Progenitor cell of endocrine pancreas (in vitro differentiated cells): Measurements from ENCODE around the gene CCDC185. TPM values are rescaled to one million over a fixed set of nuclear protein-coding genes. Genes with fewer than 3 reads are reported as not detected.

ENCODE experiments used
- DNase-seq: peaks from one replicate; pipeline ENCODE4 v3.0.0; 2021; ENCODE audit warnings: low spot score; ENCODE audit not compliant: unreplicated experiment
- H3K27ac Mint-ChIP-seq: 2 replicates; pipeline ENCODE4 v1.8.0; 2021; ENCODE audit warnings: mild to moderate bottlenecking, moderate library complexity, mixed read lengths
- H3K27me3 Mint-ChIP-seq: 2 replicates; pipeline ENCODE4 v1.8.0; 2021; ENCODE audit warnings: mixed read lengths
- H3K36me3 Mint-ChIP-seq: 2 replicates; pipeline ENCODE4 v1.8.0; 2022; ENCODE audit warnings: mixed read lengths; ENCODE audit not compliant: insufficient read depth
- H3K4me1 Mint-ChIP-seq: 2 replicates; pipeline ENCODE4 v1.8.0; 2021; ENCODE audit warnings: low read depth, mixed read lengths
- H3K4me3 Mint-ChIP-seq: 2 replicates; pipeline ENCODE4 v1.8.0; 2021; ENCODE audit warnings: low read depth, mild to moderate bottlenecking, moderate library complexity, mixed read lengths
- H3K9me3 Mint-ChIP-seq: 2 replicates; pipeline ENCODE4 v1.8.0; 2021; ENCODE audit warnings: low read depth, mixed read lengths
- total RNA-seq: library from RNA; stranded (reverse); gene quantifications from 2 replicates; pipeline ENCODE4 v1.2.1, GENCODE V29; 2021
- TF ChIP-seq, protein P1 (sequence below): fragments of 200-600 bp; sonication (generic); IDR thresholded peaks from one replicate; pipeline ENCODE4 v1.5.0; 2021; ENCODE audit warnings: antibody characterized with exemption, mild to moderate bottlenecking; ENCODE audit not compliant: unreplicated experiment

The CCDC185 gene
- total RNA-seq, 1 donor from 2014 or later, result not detected

DNA sequence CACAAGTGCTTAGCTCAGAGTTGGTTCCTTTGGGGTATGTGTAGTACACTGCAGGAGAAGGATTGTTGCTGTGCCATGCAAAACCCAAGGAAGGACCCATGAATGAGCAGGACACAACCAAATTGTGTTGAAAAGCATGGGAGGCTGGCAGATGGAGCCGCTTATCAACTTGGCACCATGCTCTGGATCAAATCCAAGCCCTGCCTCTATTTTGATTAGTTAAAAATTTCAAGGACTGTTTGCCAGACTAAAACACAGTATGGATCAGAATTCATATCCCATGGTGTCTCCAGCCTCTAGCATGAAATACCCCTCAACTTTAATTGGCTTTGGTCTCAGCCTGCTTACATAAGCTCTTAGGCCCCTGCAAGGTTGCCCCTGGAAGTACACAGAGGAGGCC lies 27.8 kb downstream of the CCDC185 start:
- H3K9me3 Mint-ChIP-seq, result peaks cover 5% of the 10 kb centered on the region
- H3K36me3 Mint-ChIP-seq, result no peaks in the 10 kb centered on the region
- no peak overlapping the region for H3K4me3 Mint-ChIP-seq

DNA sequence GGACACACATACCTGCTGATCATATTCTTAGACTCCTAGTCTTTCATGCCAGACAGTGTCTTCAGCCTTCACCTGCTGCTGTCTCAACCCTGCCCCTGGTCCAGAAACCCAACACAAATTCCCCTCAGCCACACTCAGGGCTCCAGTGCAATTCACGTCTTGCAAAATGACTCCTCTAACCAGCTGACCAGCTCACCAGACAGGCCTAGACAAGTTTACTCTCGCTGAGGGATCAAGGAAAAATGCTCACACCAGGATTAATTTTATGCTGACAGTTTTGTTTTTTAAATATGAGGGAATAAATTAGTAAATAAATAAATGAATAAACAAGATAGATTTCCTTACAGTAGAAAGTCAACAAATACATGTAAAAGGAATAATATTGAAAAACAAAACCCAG lies 28.5 kb downstream of the CCDC185 start:
- no peaks in the 10 kb centered on the region for H3K36me3 Mint-ChIP-seq
- H3K4me1 Mint-ChIP-seq, result peaks cover 33% of the 10 kb centered on the region
- TF ChIP-seq, protein P1, sequence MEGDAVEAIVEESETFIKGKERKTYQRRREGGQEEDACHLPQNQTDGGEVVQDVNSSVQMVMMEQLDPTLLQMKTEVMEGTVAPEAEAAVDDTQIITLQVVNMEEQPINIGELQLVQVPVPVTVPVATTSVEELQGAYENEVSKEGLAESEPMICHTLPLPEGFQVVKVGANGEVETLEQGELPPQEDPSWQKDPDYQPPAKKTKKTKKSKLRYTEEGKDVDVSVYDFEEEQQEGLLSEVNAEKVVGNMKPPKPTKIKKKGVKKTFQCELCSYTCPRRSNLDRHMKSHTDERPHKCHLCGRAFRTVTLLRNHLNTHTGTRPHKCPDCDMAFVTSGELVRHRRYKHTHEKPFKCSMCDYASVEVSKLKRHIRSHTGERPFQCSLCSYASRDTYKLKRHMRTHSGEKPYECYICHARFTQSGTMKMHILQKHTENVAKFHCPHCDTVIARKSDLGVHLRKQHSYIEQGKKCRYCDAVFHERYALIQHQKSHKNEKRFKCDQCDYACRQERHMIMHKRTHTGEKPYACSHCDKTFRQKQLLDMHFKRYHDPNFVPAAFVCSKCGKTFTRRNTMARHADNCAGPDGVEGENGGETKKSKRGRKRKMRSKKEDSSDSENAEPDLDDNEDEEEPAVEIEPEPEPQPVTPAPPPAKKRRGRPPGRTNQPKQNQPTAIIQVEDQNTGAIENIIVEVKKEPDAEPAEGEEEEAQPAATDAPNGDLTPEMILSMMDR, result no peak
- no peak for DNase-seq
- H3K27ac Mint-ChIP-seq, result no peak overlapping the region
- H3K27me3 Mint-ChIP-seq, result peaks cover 8% of the 10 kb centered on the region
- peaks cover 5% of the 10 kb centered on the region for H3K9me3 Mint-ChIP-seq
- no peak overlapping the region for H3K4me3 Mint-ChIP-seq

More for the DNA sequence above, 27.8 kb downstream of the CCDC185 start:
- H3K27ac Mint-ChIP-seq, result no peak overlapping the region
- no peak for DNase-seq
- H3K27me3 Mint-ChIP-seq, result peaks cover 6% of the 10 kb centered on the region
- TF ChIP-seq, protein P1, result no peak
- peaks cover 33% of the 10 kb centered on the region for H3K4me1 Mint-ChIP-seq

DNA sequence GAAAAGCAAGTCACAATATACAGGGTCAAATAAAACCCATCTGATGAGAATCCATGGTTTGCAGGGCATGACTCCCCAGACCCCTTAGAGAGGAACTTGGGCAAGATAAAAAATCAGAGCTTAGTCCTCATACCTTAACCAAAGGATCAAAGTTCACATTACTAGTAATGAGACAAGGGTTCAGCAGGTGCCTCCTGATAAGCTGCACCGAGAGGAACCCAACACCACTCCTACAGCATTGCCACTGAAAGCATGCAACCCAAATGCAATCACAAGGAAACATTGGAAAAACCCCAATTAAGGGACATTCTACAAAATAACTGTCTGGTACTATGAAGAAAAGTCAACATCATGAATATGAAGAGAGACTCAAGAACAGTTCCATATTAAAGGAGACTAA lies 29.7 kb downstream of the CCDC185 start:
- no peak overlapping the region for H3K4me3 Mint-ChIP-seq
- peaks cover 8% of the 10 kb centered on the region for H3K9me3 Mint-ChIP-seq
- H3K27me3 Mint-ChIP-seq, result peaks cover 8% of the 10 kb centered on the region
- peaks cover 28% of the 10 kb centered on the region for H3K4me1 Mint-ChIP-seq
- H3K36me3 Mint-ChIP-seq, result no peaks in the 10 kb centered on the region
- no peak overlapping the region for H3K27ac Mint-ChIP-seq
- TF ChIP-seq, protein P1, result no peak
- no peak for DNase-seq

DNA sequence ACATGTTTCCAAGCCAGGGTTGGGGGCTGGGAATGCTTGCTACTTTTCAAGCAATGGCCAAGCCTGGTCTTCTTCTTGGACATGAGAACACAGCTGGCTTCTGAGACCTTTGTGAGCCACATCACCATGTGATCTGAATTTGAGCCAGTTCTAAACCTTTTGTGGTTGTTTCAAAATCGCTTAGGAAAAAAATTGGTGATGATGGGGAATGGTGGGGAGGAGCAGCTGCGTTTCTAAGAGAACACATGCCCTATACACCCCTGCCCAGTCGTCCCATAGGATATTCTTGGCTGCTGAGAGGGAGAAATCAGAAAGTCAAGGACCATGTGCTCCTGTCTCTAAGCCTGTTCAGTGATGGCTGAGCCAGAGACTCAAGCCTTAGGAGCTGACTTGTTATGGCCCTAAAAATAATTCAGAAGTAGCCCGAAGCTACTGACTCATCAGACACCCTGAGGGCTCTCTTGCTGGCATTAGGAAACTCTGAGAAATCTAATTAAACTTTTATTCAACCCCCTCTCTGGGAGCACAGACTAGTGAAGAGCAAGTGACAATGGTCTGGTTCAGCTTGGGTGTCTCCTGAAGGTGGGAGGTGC lies 30.5 kb downstream of the CCDC185 start:
- Mint-ChIP-seq H3K4me3 (no peak overlapping the region), H3K4me1 (peaks cover 22% of the 10 kb centered on the region), H3K27ac (no peak overlapping the region), H3K36me3 (no peaks in the 10 kb centered on the region), H3K27me3 (peaks cover 8% of the 10 kb centered on the region), H3K9me3 (peaks cover 11% of the 10 kb centered on the region)
- DNase-seq, result no peak
- TF ChIP-seq, protein P1, result no peak

DNA sequence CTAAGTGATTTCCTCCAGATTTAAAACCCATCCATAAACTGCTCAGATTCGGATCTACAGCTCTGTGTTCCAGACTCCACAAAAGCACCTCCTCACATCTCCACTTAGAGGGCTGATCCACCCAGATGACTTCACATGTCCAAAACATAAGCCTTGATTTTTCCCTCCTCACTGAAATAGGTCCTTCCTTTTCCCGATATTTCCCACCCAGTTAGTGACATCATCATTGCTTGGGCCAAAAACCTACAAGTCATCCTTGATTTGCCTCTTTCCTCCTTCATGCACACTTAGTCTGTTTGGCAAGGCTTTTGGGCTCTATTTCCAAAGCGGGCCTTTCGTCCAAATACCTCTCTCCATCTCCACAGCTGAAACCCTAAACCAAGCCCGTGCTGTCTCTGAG lies 32.3 kb downstream of the CCDC185 start:
- Mint-ChIP-seq H3K27ac (no peak overlapping the region), H3K9me3 (peaks cover 11% of the 10 kb centered on the region), H3K27me3 (peaks cover 8% of the 10 kb centered on the region), H3K4me1 (peaks cover 13% of the 10 kb centered on the region), H3K4me3 (no peak overlapping the region), H3K36me3 (no peaks in the 10 kb centered on the region)
- no peak for DNase-seq
- TF ChIP-seq, protein P1, result no peak
